ENCODE measurements around the gene ADPRH.

ADPRH gene

GRCh38 chr3:119631516-119631915, 52.2 kb downstream of the ADPRH start:
- DNase-seq = no peak

- DNase-seq = no peak
Observed at GRCh38 chr3:119632216-119632615, 52.9 kb downstream of the ADPRH start.

- no peak for DNase-seq
Observed at GRCh38 chr3:119632829-119633228, 53.5 kb downstream of the ADPRH start.

GRCh38 chr3:119635719-119636118, 56.4 kb downstream of the ADPRH start:
- DNase-seq = no peak

- DNase-seq = no peak
Observed at GRCh38 chr3:119636249-119636648, 57.0 kb downstream of the ADPRH start.

GRCh38 chr3:119636891-119637611, 57.8 kb downstream of the ADPRH start:
- DNase-seq = no peak

- no peak for DNase-seq
Observed at GRCh38 chr3:119637679-119638477, 58.6 kb downstream of the ADPRH start.

Data from DMS79 (cell line).